ENCODE data around the gene BEND5.

The BEND5 gene

GRCh38 chr1:48761411-48761810, 15.3 kb downstream of the BEND5 start:
- no peak for DNase-seq

GRCh38 chr1:48760857-48761256, 15.8 kb downstream of the BEND5 start:
- DNase-seq: no peak

- DNase-seq: no peak
Measured at GRCh38 chr1:48758976-48759375, 17.7 kb downstream of the BEND5 start.

GRCh38 chr1:48757363-48757762, 19.3 kb downstream of the BEND5 start:
- no peak for DNase-seq

GRCh38 chr1:48756683-48757316, 19.9 kb downstream of the BEND5 start:
- DNase-seq: no peak

GRCh38 chr1:48753293-48753692, 23.4 kb downstream of the BEND5 start:
- DNase-seq: no peak

GRCh38 chr1:48750109-48750508, 26.6 kb downstream of the BEND5 start:
- no peak for DNase-seq

GRCh38 chr1:48749068-48749467, 27.6 kb downstream of the BEND5 start:
- DNase-seq: no peak

GRCh38 chr1:48746906-48747305, 29.8 kb downstream of the BEND5 start:
- DNase-seq: no peak

- DNase-seq: no peak
Measured at GRCh38 chr1:48744032-48744431, 32.7 kb downstream of the BEND5 start.

GRCh38 chr1:48743480-48743879, 33.2 kb downstream of the BEND5 start:
- DNase-seq: no peak

GRCh38 chr1:48741380-48741779, 35.3 kb downstream of the BEND5 start:
- no peak for DNase-seq

GRCh38 chr1:48740621-48741020, 36.1 kb downstream of the BEND5 start:
- DNase-seq: no peak

- no peak for DNase-seq
Measured at GRCh38 chr1:48739091-48739490, 37.6 kb downstream of the BEND5 start.

- no peak for DNase-seq
Measured at GRCh38 chr1:48738356-48738755, 38.3 kb downstream of the BEND5 start.

GRCh38 chr1:48735796-48736195, 40.9 kb downstream of the BEND5 start:
- no peak for DNase-seq

- no peak for DNase-seq
Measured at GRCh38 chr1:48730164-48730910, 46.4 kb downstream of the BEND5 start.

- DNase-seq: no peak
Measured at GRCh38 chr1:48728584-48728983, 48.1 kb downstream of the BEND5 start.

GRCh38 chr1:48726557-48727215, 50.0 kb downstream of the BEND5 start:
- no peak for DNase-seq

GRCh38 chr1:48726139-48726538, 50.6 kb downstream of the BEND5 start:
- no peak for DNase-seq

GRCh38 chr1:48725341-48726046, 51.2 kb downstream of the BEND5 start:
- DNase-seq: no peak

GRCh38 chr1:48720929-48721328, 55.8 kb downstream of the BEND5 start:
- DNase-seq: no peak

- DNase-seq: no peak
Measured at GRCh38 chr1:48718705-48719104, 58.0 kb downstream of the BEND5 start.
